GM21723 (cell line): ENCODE data around the gene CLSTN3.
"Not testable (repeated sequence)": the region's sequence is repeated elsewhere in the genome, so short reads cannot be mapped to it uniquely, and the experiment has no call there.

ENCODE experiments used
- ATAC-seq: cut with Tn5 transposase; IDR thresholded peaks from one replicate; pipeline ENCODE4 v1.9.1; 2021; ENCODE audit warnings: mild to moderate bottlenecking, moderate library complexity; ENCODE audit not compliant: unreplicated experiment

CLSTN3 gene

DNA sequence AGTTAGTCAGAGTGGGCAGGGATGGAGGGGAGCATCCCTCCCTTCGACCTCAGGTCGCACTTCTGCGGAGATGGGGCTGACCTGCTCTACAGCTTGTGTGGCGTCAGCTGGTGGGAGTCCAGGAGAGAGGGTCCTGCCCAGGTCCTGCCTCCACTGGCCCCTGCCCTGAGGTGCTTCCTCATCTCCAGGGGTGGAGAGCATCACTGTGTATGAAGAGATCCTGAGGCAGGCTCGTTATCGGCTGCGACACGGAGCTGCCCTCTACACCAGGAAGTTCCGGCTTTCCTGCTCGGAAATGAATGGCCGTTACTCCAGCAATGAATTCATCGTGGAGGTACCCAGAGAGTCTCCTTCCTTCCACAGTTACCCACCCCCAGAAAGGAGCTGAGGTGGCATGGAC, 20.2 kb downstream of the CLSTN3 start:
- ATAC-seq = no peak

DNA sequence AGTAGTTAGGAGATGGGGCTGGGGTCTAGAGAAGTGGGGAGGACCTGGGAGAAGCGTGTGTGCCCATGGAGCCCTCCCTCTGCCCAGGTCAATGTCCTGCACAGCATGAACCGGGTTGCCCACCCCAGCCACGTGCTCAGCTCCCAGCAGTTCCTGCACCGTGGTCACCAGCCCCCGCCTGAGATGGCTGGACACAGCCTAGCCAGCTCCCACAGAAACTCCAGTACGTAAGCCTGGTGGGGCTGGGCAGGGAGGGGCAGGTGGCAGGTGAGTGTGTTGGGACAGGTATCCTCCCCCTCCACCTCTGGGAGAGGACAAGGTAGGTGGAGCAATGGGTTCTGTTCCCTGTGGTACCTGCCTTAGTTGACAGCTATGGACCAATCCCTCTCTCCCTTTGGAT, 20.7 kb downstream of the CLSTN3 start:
- no peak for ATAC-seq

DNA sequence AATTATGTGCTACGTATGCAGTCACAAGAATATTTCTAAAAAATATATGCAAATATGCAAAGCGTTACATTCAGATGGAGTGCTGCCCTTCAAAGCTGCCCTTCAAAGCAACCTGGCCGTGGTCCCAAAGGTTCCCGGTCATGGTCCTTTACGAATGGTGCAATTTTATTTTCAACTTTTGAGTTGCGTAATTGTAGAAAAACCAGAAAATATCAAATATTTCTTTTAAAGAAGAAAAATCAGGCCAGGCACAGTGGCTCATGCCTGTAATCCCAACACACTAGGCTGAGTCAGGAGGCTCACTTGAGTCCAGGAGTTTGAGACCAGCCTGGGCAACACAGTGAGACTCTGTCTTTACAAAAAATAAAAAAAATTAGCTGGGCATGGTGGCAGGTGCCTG, 21.4 kb downstream of the CLSTN3 start:
- no peak for ATAC-seq

DNA sequence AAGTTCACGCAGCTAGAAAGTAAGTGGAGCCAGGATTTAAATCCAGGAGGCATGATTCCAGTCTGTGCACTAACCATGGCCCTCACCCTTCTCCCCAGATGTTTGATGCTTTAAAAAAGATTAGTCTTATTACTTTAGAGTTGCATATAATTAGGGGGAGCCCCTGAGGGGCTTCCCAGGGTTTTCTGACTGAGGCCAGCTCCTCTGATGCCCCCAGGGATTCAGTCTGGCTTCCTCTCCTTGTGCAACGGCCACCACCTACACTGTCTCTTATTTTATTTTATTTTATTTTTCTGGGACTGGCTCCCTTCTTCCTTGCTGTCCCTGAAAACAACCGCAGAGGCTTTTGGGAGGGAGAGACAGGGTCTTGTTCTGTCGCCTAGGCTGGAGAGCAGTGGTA, 22.6 kb downstream of the CLSTN3 start:
- no peak for ATAC-seq

DNA sequence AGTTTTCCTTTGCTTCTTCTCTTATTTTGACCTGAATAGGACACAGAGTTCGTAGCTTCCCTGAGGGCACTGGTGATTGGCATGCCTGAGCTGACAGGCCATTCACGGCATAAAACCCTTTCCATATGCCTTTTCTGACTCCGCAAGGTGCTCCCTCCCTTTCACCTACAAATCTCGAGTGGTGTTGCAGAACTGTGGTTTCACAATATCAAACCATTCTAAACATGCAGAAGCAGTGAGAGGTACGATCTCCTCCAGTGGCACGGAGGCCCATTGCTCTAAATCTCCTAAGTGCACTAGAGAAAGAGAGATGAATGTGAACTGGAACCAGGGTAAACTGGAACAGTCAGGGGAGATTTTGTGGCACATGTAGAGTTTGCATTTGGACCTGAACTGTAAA, 23.9 kb downstream of the CLSTN3 start:
- no peak for ATAC-seq

DNA sequence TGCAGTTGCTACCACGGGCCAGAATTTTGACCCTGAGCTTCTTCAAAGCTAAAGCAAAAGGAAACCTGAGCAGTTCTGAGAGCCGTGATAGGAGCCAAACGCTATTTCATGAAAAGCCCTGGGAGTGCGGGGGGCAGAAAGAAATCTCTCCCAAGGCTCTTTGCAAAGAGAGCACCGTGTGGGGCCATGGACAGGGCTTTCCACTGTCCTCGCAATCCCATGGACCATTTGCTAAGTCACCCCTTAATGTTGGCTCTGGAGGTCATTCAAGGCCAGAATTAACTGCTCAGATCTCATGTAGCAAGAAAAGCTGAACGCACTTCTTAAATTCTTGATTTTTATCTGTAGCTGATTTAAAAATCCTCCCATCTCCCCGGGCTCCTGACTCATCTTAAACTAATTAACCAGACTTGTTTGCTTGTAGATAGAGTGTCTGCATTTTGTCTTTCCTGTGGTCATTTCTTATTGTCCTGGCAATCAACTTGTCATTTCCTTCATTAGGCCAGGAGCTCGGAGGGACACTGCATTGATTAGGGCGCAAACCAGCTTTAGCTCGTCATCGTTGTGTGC, 24.8 kb downstream of the CLSTN3 start:
- no peak for ATAC-seq

DNA sequence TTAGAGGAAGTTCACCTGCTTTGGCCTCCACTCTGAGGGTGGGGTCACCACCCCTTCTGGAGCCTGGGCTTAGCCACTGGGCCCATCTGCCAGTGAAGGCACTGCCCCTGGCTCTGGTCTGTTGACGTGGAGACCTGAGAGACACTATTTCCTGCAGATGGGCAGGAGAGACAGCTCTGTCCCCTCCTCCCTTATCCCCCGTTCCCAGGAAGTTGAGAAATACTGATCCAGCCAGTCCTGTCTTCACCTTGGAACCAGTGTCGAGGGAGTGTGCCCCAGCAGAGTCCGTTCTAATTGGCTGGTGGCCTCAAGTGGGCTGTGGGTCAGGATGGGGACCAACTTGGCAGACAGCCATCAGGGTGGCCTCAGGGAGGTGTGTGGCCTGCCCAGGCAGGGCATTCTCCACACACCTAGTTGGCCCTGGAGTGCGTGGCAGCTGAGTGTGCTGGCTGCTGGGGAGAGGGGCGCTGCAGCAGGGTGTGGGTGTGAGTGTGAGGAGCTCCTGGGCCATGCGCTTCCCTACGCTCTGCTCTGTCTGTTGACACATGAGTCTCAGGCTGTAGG, 25.4 kb downstream of the CLSTN3 start:
- ATAC-seq = no peak

DNA sequence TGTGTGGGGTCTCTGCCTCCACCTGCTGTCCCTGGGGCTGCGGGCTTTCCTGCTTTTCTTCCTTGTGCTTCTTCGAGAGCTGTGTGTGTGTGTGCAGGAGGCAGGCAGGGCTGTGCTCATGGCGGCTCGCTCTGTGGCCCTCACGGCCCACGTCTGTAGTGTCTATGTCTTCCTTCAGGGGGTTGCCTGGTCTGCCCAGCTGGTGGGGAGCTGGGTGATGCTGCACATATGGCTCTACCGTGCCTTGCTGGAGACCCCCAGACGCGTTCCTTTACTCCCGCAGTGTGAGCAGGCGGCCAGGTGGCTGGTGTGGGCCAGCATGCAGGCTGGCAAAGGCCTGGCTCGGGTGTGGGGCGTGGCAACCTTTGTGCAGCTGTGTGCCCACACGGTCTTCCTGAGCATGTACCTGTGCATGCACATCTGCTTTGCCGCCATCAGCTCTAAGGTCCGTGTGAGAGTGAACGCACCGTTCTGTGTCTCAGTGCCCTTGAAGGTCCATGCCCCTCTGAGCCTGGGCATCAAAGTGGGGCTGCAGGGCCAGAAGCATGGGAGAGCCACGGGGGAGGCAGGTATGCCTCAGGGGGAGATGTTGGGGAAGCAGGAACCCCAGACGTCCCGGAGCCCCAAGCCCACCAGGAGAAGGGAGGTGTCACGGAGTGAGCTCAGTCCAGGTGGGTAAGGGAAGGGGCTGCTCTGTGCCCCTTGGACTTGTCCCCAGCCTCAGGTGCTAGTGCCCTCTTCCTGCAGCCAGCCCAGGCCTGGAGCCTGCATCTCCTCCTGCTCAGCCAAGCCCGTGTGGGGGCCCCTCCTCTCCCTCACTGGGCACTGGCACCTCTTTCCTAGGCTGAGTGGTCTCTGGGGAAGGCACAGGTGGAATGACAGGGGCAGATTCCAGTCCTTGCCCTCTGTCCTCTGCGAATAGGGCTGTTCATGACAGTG, 26.4 kb downstream of the CLSTN3 start:
- no peak for ATAC-seq

DNA sequence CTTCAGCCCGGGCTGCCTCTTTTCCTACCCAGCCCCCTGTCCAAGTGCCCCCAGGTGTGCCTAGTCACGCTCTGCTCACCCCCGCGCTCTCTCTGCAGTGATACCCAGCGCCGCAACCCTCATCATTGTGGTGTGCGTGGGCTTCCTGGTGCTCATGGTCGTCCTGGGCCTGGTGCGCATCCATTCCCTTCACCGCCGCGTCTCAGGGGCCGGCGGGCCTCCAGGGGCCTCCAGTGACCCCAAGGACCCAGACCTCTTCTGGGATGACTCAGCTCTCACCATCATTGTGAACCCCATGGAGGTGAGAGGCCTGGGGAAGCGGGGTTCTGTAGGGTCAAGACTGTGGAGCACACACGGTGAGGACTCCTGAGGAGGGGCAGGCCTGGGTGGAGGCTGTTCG, 27.2 kb downstream of the CLSTN3 start:
- no peak for ATAC-seq

DNA sequence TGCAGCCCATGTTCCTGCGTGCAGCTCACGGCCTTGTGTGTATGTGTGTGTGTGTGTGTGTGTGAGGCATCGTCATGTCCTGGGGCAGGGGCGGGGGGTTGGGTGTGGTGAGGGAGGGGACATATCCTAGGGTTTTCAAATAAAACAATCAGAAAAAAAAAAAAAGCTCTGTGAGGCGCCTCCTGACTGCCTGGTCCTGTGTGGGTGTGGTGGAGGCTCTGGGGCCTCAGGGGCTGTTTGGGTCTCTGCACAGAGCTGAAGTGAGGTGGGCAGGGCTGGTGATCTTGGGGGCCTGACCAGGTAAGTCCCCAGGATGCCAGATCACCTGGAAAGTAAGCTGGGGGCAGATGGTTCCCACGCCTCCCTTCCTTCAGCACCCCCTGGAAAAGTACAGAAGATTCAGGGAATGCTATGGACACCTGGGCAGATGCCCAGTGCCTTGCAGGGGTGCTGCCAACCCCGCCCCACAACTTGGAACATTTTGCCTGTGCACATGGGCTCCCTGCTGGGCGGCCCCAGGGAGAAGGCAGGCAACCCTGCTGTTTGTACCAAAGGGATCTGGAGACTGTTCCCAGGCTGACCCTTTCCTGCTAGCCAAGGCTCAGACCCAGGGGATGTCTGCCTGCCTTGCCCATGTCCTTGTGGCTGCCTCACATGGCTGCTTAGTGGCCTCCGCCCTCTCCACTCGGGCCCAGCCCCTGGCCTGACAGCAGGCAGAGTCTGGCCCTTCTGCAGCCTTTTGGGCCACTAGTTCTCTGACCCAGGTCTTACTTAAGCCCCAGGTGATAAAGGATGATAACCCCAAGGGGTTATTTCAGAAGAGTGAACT, 28.8 kb downstream of the CLSTN3 start:
- no peak for ATAC-seq

DNA sequence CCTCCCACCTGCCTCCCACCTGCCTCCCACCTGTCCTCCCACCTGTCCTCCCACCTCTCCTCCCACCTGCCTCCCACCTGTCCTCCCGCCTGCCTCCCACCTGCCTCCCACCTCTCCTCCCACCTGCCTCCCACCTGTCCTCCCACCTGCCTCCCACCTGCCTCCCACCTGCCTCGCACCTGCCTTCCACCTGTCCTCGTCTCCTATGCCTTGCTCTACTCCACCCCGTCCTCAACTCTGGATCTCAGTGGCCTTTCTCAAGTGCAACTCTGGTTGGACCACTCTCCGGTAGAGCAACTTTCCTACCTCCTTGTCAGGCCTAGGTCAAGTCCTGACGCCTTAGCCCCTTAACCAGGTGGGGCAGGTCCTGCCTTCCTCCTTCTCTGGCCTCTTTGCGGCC, 30.0 kb downstream of the CLSTN3 start:
- ATAC-seq = no peak

DNA sequence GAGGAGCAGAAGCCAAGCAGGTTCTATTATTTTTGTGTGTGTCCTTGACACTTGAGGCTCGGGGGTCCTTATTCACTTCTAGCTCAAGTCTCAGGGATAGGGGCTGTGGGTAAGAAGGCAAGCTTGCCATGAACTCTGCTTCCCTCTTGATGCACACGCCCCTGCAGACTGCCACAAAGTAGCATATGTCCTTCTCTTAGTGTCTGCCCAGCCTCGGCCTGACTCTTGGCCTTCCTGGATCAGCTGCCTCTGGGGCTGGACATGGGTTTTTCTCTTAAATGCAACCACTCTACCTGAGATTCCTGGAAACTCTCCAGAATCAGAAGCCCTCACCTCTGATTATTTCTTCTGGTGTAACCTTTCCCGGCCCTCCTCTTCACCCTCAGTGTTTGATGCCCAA, 31.2 kb downstream of the CLSTN3 start:
- no peak for ATAC-seq

DNA sequence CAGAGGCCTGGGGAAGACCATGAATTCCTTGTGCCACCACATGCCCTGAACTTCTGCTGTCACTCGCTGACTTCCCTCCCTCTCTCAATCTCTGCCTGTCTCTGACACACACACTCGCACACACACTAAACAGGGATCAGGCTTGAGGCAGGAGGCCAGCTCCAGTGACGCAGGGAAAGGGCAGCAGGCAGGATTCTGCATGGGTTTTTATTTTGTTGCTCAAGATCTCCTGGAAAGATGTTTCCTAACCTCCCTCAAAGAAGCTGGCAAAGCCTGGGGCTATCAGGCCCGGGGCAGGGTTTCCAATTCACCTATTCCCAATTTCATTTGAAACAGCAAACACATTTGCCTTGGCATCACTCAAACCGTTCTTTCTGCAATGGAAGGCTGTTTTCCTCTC, 31.6 kb downstream of the CLSTN3 start:
- no peak for ATAC-seq

DNA sequence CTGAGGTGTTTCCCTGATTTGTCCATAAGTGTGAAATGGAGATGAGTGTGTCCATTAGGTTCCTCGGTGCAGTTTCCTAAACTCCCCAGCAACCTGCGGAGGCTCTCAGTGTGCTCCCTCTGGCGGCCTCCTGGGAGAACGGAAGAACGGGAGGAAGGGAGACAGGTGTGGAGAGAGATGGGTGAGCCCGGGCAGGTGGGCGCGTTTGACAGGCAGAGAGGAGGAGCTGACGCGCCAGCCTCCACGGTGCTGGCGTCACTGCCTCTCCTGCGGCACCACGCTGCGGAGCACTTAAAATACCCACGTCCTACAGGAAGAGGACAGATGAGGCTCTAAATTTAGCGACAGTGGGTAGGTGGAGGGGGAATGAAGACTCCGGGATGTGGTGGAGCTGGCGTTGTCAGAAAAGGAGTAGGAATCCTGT, 32.5 kb downstream of the CLSTN3 start:
- no peak for ATAC-seq

DNA sequence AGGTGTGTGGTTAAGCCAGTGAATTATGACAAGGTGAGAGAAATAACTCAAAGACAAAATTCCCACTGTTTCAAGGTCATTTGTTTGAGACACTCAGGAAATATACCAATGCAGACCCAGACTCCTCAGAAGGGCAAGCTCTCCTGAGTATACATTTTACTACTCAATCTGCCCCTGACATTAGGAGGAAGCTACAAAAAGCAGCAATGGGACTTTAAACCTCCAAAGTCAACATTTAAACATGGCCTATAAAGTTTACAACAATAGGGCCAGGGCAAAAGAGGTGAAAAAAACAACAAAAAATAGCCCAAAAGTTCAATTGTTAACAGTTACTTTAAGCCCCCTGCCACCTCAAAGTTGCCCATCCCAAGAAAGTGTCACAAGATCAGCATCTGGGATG, 39.8 kb downstream of the CLSTN3 start:
- no peak for ATAC-seq

DNA sequence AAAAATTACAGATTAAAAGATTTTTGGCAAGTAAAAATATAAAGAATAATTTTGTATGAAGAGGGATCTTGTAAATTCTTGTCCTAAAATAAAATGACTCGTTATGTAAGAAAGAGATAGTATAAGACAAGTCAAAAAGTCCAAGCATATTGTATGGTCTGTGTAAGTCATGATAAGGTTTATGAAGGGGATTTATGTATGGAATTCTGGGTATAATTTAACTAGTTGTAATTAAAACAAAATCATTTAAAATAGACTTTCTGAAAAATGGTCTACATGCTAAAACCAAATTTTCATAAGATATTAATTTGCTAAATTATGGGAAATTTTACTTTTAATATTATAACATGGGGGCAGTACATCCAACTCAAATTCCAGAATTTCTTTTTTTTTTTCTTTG, 41.7 kb downstream of the CLSTN3 start:
- ATAC-seq = no peak

DNA sequence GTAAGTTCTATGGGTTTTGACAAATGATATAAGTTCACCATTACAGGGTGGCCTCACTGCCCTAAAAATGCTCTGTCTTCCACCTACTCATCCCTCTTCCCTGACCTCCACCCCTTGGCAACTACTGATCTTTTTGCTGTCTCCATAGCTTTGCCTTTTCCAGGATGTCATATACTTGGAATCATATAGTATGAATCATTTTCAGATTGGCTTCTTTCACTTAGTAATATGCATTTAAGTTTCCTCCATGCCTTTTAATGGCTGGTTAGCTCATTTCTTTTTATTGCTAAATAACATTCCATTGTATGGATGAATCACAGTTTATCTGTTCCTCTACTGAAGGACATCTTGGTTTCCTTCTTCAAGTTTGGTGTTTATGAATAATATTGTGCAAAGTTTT, 45.3 kb downstream of the CLSTN3 start:
- no peak for ATAC-seq

DNA sequence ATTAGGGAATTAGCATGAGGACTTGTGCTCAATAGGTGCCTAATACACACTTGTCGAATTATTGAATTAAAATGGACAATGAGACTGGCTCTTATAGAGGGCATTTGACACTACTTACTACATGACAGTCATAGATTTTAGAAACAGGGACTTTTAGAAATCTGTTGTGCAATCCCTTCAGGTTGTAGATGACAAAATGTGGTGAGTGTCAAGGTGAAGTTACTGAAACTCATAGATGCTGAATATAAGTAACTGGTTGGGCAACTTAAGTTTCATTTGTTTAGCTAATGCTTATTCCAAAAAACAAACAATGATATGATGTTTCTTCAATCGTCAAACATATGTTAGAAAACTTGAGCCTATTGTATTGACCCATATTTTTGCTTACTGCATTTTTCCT, 46.4 kb downstream of the CLSTN3 start:
- no peak for ATAC-seq

DNA sequence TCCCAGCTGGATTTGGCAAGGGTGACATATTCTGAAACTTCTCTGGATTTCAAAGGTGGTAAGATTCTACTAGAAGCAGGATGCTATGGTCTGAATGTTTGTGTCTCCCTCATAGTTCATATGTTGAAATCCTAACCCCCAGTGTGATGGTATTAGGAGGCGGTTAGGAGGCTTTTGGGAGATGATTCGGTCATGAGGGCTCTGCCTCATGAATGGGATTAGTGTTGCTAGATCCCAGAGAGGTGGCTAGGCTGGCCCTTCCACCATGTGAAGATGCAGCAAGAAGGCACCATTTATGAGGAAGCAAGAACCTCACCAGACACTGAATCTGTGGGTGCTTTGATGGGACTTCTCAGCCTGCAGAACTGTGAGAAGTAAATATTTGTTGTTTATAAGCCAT, 48.3 kb downstream of the CLSTN3 start:
- no peak for ATAC-seq

DNA sequence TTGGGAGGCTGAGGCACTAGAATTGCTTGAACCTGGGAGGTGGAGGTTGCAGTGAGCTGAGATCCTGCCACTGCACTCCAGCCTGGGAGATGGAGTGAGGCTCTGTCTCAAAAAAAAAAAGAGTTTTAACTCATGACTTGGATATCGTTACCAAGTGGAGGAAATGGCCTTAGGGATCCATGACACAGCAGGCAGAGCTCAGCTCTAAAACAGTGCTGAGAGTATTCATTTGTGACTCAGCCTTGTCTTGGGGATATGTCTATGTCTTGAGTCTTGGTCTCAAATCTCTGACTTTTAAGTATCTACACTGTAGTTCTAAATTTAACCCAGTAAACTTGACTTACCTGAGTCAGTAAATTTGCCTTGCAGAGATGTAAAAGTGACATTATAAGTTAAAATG, 50.5 kb downstream of the CLSTN3 start:
- no peak for ATAC-seq

DNA sequence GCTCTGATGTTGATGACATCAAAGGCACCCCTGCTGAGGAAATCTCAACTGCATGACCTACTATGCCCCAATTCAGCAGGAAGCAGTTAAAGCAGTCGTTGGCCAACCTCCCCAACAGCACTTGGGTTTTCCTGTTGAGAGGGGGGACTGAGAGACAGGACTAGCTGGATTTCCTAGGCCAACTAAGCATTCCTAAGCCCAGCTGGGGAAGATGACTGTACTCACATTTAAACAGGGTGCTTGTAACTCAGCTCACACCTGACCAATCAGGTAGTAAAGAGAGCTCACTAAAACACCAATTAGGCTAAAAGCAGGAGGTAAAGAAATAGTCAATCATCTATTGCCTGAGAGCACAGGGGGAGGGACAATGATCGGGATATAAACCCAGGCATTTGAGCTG, 55.9 kb downstream of the CLSTN3 start:
- not testable (repeated sequence) for ATAC-seq
